Measurements from ENCODE around the gene LSM5.
"Not testable (repeated sequence)": the region's sequence is repeated elsewhere in the genome, so short reads cannot be mapped to it uniquely, and the experiment has no call there.

The LSM5 gene

GRCh38 chr7:32506266-32507054 lies 16.3 kb upstream of the LSM5 start:
- DNase-seq (ENCODE audit: low read depth in 1 of 2, low spot score in 1 of 2) = no peak

GRCh38 chr7:32502728-32503127 lies 12.5 kb upstream of the LSM5 start:
- DNase-seq (ENCODE audit: low read depth in 1 of 2, low spot score in 1 of 2) = no peak

- no peak for DNase-seq (ENCODE audit: low read depth in 1 of 2, low spot score in 1 of 2)
Observed at GRCh38 chr7:32501522-32501921, 11.3 kb upstream of the LSM5 start.

- no peak for DNase-seq (ENCODE audit: low read depth in 1 of 2, low spot score in 1 of 2)
Observed at GRCh38 chr7:32500922-32501341, 10.8 kb upstream of the LSM5 start.

GRCh38 chr7:32500216-32500615 lies 10.0 kb upstream of the LSM5 start:
- not testable (repeated sequence) for DNase-seq (ENCODE audit: low read depth in 1 of 2, low spot score in 1 of 2)

- DNase-seq (ENCODE audit: low read depth in 1 of 2, low spot score in 1 of 2) = not testable (repeated sequence)
Observed at GRCh38 chr7:32499755-32500154, 9.6 kb upstream of the LSM5 start.

- DNase-seq (ENCODE audit: low read depth in 1 of 2, low spot score in 1 of 2) = no peak
Observed at GRCh38 chr7:32496052-32496813, 6.1 kb upstream of the LSM5 start.

- peak; percentile 98 to 99 for DNase-seq (ENCODE audit: low read depth in 1 of 2, low spot score in 1 of 2)
Observed at GRCh38 chr7:32495298-32496051, 5.3 kb upstream of the LSM5 start, which contains the start of gene AVL9. Gene AVL9, plus strand, starts transcription at chr7:32495489. Its CDS starts 221 bp downstream, at chr7:32495710.

GRCh38 chr7:32494946-32495297 lies 4.7 kb upstream of the LSM5 start:
- no peak for DNase-seq (ENCODE audit: low read depth in 1 of 2, low spot score in 1 of 2)

GRCh38 chr7:32489788-32490126 lies 423 bp downstream of the LSM5 start:
- no peak for DNase-seq (ENCODE audit: low read depth in 1 of 2, low spot score in 1 of 2)

GRCh38 chr7:32481921-32482320 lies 8.3 kb downstream of the LSM5 start:
- DNase-seq (ENCODE audit: low read depth in 1 of 2, low spot score in 1 of 2) = no peak

- DNase-seq (ENCODE audit: low read depth in 1 of 2, low spot score in 1 of 2) = no peak
Observed at GRCh38 chr7:32481176-32481575, 9.0 kb downstream of the LSM5 start.

GRCh38 chr7:32479574-32480200 lies 10.5 kb downstream of the LSM5 start:
- DNase-seq (ENCODE audit: low read depth in 1 of 2, low spot score in 1 of 2) = no peak

GRCh38 chr7:32477649-32477980 lies 12.6 kb downstream of the LSM5 start:
- no peak for DNase-seq (ENCODE audit: low read depth in 1 of 2, low spot score in 1 of 2)

- DNase-seq (ENCODE audit: low read depth in 1 of 2, low spot score in 1 of 2) = no peak
Observed at GRCh38 chr7:32476816-32477648, 13.1 kb downstream of the LSM5 start.

- no peak for DNase-seq (ENCODE audit: low read depth in 1 of 2, low spot score in 1 of 2)
Observed at GRCh38 chr7:32474008-32474407, 16.2 kb downstream of the LSM5 start.

GRCh38 chr7:32472015-32472414 lies 18.2 kb downstream of the LSM5 start:
- DNase-seq (ENCODE audit: low read depth in 1 of 2, low spot score in 1 of 2) = no peak

GRCh38 chr7:32470871-32471270 lies 19.3 kb downstream of the LSM5 start:
- no peak for DNase-seq (ENCODE audit: low read depth in 1 of 2, low spot score in 1 of 2)

- DNase-seq (ENCODE audit: low read depth in 1 of 2, low spot score in 1 of 2) = not testable (repeated sequence)
Observed at GRCh38 chr7:32470004-32470403, 20.2 kb downstream of the LSM5 start.

- DNase-seq (ENCODE audit: low read depth in 1 of 2, low spot score in 1 of 2) = not testable (repeated sequence)
Observed at GRCh38 chr7:32464641-32465416, 25.4 kb downstream of the LSM5 start.

All from activated T-helper 1 cell treated with anti-CD3 and anti-CD28 coated beads, Interleukin-2, amount 50 U/mL, for 16 hours (primary cell).